ENCODE data around the gene PPFIA4. TPM values are rescaled to one million over a fixed set of nuclear protein-coding genes. Genes with fewer than 3 reads are reported as not detected.

The PPFIA4 gene
- total RNA-seq, 1 experiment from 2014 or later: 12.1 TPM

DNA sequence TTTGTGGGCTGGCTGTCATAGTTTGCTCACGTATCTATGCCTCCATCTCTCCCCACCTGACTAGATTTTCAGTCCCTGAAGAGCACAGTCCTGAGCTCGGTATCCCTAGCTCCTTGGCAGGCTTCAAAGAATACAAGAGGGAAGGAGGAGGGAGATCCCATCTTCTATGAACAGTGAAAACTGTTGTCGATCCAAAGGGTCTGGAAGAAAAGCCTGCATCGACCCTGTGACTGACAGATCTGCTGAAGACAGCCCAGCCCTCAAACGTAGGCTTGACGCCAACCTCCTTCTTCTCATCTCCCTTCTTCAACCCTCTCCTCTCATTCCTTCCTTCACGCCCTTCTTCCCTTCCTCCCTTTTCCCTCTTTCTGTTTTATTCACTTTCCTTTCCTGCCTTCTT, 87.9 kb downstream of the PPFIA4 start:
- no peaks in the 10 kb centered on the region for H3K79me2 ChIP-seq (ENCODE audit: low read length)
- H3K4me1 ChIP-seq (ENCODE audit: insufficient read depth, low read length): no peaks in the 10 kb centered on the region
- peaks cover 68% of the 10 kb centered on the region for H3K27me3 ChIP-seq (ENCODE audit: low read length)
- CTCF ChIA-PET: no interaction called here
- no peak overlapping the region for H3K27ac ChIP-seq (ENCODE audit: low read length)
- H3K4me3 ChIP-seq (ENCODE audit: low read length): no peak overlapping the region
- no peak for ATAC-seq
- no peaks in the 10 kb centered on the region for H3F3A ChIP-seq (ENCODE audit: low read length, unreplicated experiment)
- H3K9me3 ChIP-seq (ENCODE audit: low read length): no peaks in the 10 kb centered on the region
- H3K9ac ChIP-seq (ENCODE audit: low read length): no peak overlapping the region
- no peaks in the 10 kb centered on the region for H3K9me2 ChIP-seq (replicated peaks; ENCODE audit: low read length)
- H3K36me3 ChIP-seq (ENCODE audit: low read depth, low read length): no peaks in the 10 kb centered on the region
- no peaks in the 10 kb centered on the region for H4K20me1 ChIP-seq (ENCODE audit: low read length)
- TF ChIP-seq EZH2phosphoT487 (IDR thresholded peaks at IDR 0.05; ENCODE audit: borderline replicate concordance, low read length) (no peak), EZH2 (IDR thresholded peaks at IDR 0.05; ENCODE audit: low read length, unreplicated experiment) (no peak)
- TF ChIP-seq, protein P1, sequence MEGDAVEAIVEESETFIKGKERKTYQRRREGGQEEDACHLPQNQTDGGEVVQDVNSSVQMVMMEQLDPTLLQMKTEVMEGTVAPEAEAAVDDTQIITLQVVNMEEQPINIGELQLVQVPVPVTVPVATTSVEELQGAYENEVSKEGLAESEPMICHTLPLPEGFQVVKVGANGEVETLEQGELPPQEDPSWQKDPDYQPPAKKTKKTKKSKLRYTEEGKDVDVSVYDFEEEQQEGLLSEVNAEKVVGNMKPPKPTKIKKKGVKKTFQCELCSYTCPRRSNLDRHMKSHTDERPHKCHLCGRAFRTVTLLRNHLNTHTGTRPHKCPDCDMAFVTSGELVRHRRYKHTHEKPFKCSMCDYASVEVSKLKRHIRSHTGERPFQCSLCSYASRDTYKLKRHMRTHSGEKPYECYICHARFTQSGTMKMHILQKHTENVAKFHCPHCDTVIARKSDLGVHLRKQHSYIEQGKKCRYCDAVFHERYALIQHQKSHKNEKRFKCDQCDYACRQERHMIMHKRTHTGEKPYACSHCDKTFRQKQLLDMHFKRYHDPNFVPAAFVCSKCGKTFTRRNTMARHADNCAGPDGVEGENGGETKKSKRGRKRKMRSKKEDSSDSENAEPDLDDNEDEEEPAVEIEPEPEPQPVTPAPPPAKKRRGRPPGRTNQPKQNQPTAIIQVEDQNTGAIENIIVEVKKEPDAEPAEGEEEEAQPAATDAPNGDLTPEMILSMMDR (conservative IDR thresholded peaks at IDR 0.05; ENCODE audit: low read depth, low read length): no peak
- no peak for DNase-seq
- H3K4me2 ChIP-seq (ENCODE audit: low read length): no peak overlapping the region
- intact Hi-C loops (cut with micrococcal nuclease): no loop called here
- POLR2A ChIA-PET (ENCODE audit: unreplicated experiment): no interaction called here
- no peak overlapping the region for H2AFZ ChIP-seq (ENCODE audit: low read length)
- no TSS peak for BruUV-seq (replicated peaks)

DNA sequence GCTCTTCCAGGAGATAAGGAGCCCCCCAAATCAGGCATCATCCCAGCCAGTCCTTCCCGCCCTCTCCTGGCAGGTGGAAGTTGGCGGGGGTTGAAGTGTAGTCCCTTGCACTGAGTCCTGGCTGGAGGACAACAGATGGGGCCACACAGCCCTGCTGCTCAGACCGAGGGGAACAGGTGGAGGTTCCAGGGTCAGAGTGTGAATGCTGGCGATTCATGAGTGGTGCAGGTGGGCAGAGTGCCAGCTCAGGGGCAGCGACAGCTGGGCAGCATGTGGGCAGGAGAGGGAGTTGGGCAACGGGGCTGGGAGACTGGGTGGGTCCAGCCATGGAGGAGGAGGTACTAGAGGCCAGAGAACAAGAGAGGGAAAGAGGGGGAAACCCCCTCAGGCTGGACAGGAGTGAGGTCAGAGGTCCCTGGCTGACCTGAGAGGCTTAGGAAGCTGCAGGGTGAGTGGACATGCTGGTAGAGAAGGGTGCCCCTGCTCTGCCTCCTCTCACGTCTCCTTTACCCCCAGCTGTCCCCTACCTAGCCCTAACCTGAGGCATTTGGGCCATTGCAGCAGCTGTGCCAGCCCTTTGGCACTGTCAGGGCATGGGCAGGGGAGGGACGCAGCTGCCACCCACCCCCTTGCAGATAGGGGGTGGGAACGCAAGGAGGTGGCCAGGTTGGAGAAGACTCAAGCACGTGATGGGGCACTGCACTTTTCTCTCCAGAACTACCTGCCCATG, 90.0 kb downstream of the PPFIA4 start:
- H3K4me2 ChIP-seq (ENCODE audit: low read length): no peak overlapping the region
- no peak overlapping the region for H3K4me3 ChIP-seq (ENCODE audit: low read length)
- ATAC-seq (no peak), DNase-seq (no peak)
- TF ChIP-seq, protein P1 (conservative IDR thresholded peaks at IDR 0.05; ENCODE audit: low read depth, low read length): no peak
- TF ChIP-seq EZH2 (IDR thresholded peaks at IDR 0.05; ENCODE audit: low read length, unreplicated experiment) (no peak), EZH2phosphoT487 (IDR thresholded peaks at IDR 0.05; ENCODE audit: borderline replicate concordance, low read length) (no peak)
- BruUV-seq (replicated peaks): no TSS peak
- H3K9ac ChIP-seq (ENCODE audit: low read length): no peak overlapping the region
- H3K4me1 ChIP-seq (ENCODE audit: insufficient read depth, low read length): no peaks in the 10 kb centered on the region
- no peaks in the 10 kb centered on the region for H3K79me2 ChIP-seq (ENCODE audit: low read length)
- intact Hi-C loops (cut with micrococcal nuclease): loop anchor here (5.0 kb wide), 1 partner anchor 151 kb away; no protein-coding TSS in a partner anchor
- no peak overlapping the region for H2AFZ ChIP-seq (ENCODE audit: low read length)
- H3K36me3 ChIP-seq (ENCODE audit: low read depth, low read length): no peaks in the 10 kb centered on the region
- no peaks in the 10 kb centered on the region for H3K9me2 ChIP-seq (replicated peaks; ENCODE audit: low read length)
- no peaks in the 10 kb centered on the region for H3K9me3 ChIP-seq (ENCODE audit: low read length)
- H3K27me3 ChIP-seq (ENCODE audit: low read length): peaks cover 58% of the 10 kb centered on the region
- no peaks in the 10 kb centered on the region for H3F3A ChIP-seq (ENCODE audit: low read length, unreplicated experiment)
- no peaks in the 10 kb centered on the region for H4K20me1 ChIP-seq (ENCODE audit: low read length)
- ChIA-PET CTCF (interaction anchor here (0.6 kb wide), 1 partner anchor 151 kb away, joined by 5 read pairs; no protein-coding TSS in a partner anchor), POLR2A (ENCODE audit: unreplicated experiment) (interaction anchor here (0.6 kb wide), 1 partner anchor 38 kb away, joined by 3 read pairs; no protein-coding TSS in a partner anchor)
- H3K27ac ChIP-seq (ENCODE audit: low read length): no peak overlapping the region

Measured in PC-3 (cell line).